Ammon's horn (tissue), 1 donor: ENCODE data around the gene SH3BGR.
A peak's percentile ranks its signal among the peaks of the same experiment; 100 is the strongest.
"Not testable (repeated sequence)": the region's sequence is repeated elsewhere in the genome, so short reads cannot be mapped to it uniquely, and the experiment has no call there.

ENCODE experiments used
- DNase-seq: peaks from one replicate; pipeline ENCODE4 v3.0.0-alpha.2; 2016; ENCODE audit warnings: low spot score

Gene SH3BGR

GRCh38 chr21:39451332-39452206 is at the start of gene SH3BGR:
SH3BGR (plus strand) TSS chr21:39451970; CDS start chr21:39452097, 127 bp downstream.
- DNase-seq: peak; percentile 81

GRCh38 chr21:39406065-39406464 is 45.7 kb upstream of the SH3BGR start:
- DNase-seq: no peak

GRCh38 chr21:39419204-39419603 is 32.6 kb upstream of the SH3BGR start:
- DNase-seq: not testable (repeated sequence)

- no peak for DNase-seq
Observed at GRCh38 chr21:39422527-39423241, 29.1 kb upstream of the SH3BGR start.

GRCh38 chr21:39429445-39429844 is 22.3 kb upstream of the SH3BGR start:
- DNase-seq: no peak

- DNase-seq: no peak
Observed at GRCh38 chr21:39430016-39430415, 21.8 kb upstream of the SH3BGR start.

GRCh38 chr21:39430457-39430856 is 21.3 kb upstream of the SH3BGR start:
- DNase-seq: no peak

- DNase-seq: no peak
Observed at GRCh38 chr21:39430954-39431353, 20.8 kb upstream of the SH3BGR start.

GRCh38 chr21:39434950-39435349 is 16.8 kb upstream of the SH3BGR start:
- no peak for DNase-seq

- DNase-seq: no peak
Observed at GRCh38 chr21:39439232-39439631, 12.5 kb upstream of the SH3BGR start.

- DNase-seq: peak; percentile 74
Observed at GRCh38 chr21:39441502-39442475, 10.0 kb upstream of the SH3BGR start.

GRCh38 chr21:39444421-39445180 is 7.2 kb upstream of the SH3BGR start:
- DNase-seq: no peak

- peak; percentile 89 for DNase-seq
Observed at GRCh38 chr21:39445321-39446269, 6.2 kb upstream of the SH3BGR start, which contains the start of gene LCA5L. LCA5L (minus strand) TSS chr21:39445778; CDS start chr21:39428493, 17,285 bp downstream.

- DNase-seq: no peak
Observed at GRCh38 chr21:39447264-39447663, 4.5 kb upstream of the SH3BGR start.

- peak; percentile 74 for DNase-seq
Observed at GRCh38 chr21:39452207-39452969, 618 bp downstream of the SH3BGR start.

GRCh38 chr21:39452970-39453342 is 1.2 kb downstream of the SH3BGR start:
- no peak for DNase-seq

GRCh38 chr21:39453571-39454179 is 1.9 kb downstream of the SH3BGR start:
- DNase-seq: no peak

GRCh38 chr21:39454949-39455668 is 3.3 kb downstream of the SH3BGR start:
- DNase-seq: no peak
